HG03457 (cell line): Measurements from ENCODE around the gene SELENOH.
"Not testable (repeated sequence)": the region's sequence is repeated elsewhere in the genome, so short reads cannot be mapped to it uniquely, and the experiment has no call there.

Experiments used
- ATAC-seq: cut with Tn5 transposase; IDR thresholded peaks from one replicate; pipeline ENCODE4 v1.9.1; 2021; ENCODE audit warnings: moderate number of reproducible peaks; ENCODE audit not compliant: unreplicated experiment

The SELENOH gene

GRCh38 chr11:57741132-57742086 is at the start of gene SELENOH:
Gene SELENOH, plus strand, starts transcription at chr11:57741491. Its CDS starts 105 bp downstream, at chr11:57741596.
- peak; percentile 87 for ATAC-seq

DNA sequence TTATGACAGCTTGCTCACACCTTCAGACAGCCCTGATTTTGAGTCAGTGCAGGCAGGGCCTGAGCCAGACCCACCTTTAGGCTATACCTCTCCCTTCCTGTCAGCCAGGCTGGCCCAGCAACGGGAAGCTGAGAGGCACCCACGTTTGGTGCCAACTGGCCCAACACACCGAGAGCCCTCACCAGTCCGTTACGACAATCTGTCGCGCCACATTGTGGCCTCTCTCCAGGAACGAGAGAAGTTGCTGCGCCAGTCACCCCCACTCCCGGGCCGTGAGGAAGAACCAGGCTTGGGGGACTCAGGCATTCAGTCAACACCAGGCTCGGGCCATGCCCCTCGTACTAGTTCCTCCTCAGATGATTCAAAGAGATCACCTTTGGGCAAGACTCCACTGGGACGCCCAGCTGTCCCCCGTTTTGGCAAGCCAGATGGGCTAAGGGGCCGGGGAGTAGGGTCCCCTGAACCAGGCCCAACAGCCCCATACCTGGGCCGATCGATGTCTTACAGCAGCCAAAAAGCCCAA is 42.4 kb upstream of the SELENOH start:
- ATAC-seq, result no peak

DNA sequence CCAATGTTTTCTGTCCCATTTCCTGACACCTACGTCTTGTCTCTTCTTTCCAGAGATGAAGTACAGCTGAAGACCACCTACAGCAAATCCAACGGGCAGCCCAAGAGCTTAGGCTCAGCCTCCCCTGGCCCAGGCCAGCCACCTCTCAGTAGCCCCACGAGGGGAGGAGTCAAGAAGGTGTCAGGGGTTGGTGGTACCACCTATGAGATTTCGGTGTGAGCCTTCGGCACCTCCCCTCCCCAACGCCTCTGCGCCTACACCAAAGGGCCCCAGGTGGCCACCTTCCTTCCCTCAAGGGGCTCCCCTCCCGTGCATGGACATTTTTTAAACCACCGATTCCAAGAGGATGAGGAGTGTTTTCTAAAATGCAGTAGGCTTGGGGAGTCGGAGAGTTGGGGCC is 41.5 kb upstream of the SELENOH start:
- no peak for ATAC-seq

- ATAC-seq, result no peak
Measured at GRCh38 chr11:57700425-57700824, 40.9 kb upstream of the SELENOH start.

GRCh38 chr11:57703341-57703740 is 38.0 kb upstream of the SELENOH start:
- no peak for ATAC-seq

GRCh38 chr11:57704932-57705331 is 36.4 kb upstream of the SELENOH start:
- no peak for ATAC-seq

GRCh38 chr11:57705432-57705831 is 35.9 kb upstream of the SELENOH start:
- ATAC-seq, result not testable (repeated sequence)

DNA sequence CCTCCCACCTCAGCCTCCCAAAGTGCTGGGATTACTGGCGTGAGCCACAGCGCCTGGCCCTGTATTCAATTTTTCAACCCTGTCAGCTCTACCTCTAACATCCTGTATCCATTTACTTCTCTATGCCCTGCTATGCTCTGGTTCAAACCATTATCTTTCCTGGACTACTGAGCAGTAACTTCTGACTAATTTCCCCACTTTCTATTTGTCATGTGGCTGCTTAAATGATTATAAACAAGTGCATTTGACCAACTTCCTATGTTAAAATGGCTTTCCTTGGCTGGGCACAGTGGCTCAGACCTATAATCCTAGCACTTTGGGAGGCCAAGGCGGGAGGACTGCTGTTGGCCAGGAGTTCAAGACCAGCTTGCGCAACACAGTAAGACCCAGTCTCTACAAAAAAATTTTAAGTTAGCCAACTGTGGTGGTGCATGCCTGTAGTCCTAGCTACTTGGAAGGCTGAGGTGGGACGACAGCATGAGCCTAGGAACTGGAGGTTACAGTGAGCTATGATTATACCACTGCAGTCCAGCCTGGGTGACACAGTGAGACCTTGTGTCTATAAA is 31.4 kb upstream of the SELENOH start:
- ATAC-seq, result no peak

GRCh38 chr11:57711414-57712255 is 29.7 kb upstream of the SELENOH start, which contains the start of gene MED19:
Gene MED19, minus strand, starts transcription at chr11:57712215. Its CDS starts 36 bp downstream, at chr11:57712179.
- ATAC-seq, result peak; percentile 38

DNA sequence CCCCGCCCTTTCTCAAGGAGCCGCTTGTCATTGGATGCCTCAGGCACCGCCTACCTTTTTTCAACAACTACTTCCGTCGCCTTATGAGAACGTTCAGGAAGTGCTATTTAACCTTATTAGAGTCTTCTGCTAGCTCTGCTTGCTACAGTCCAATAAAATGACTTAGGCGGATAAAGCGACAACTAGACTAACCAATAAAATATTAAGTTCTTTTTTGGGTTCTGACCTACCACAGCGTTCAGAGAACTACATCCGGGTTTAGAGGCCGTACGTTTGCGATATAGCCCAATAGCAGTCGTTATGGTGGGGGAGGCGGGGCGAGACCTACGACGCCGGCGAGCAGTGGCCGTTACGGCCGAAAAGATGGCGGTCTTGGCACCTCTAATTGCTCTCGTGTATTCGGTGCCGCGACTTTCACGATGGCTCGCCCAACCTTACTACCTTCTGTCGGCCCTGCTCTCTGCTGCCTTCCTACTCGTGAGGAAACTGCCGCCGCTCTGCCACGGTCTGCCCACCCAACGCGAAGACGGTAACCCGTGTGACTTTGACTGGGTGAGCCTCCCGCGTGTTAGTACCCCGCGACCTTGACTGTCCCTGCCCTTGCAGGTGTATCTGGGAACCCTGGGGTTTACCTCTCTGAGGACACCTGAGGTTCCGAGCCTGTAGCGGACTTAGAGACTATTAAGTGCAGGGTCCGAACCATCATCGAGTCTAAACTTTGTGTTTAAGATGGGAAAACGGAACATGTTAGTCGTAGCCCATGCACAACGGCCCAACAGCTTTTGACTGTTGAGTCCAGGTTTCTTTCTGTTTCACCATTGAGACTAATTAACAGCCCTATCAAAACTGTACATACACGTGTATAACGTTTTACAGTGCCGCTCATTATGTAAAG is 28.8 kb upstream of the SELENOH start, which contains the start of gene TMX2:
Gene TMX2, plus strand, starts transcription at position 338 of the 895 bp plus-strand sequence. Its CDS starts 26 bp downstream, at position 364.
- peak; percentile 92 for ATAC-seq

DNA sequence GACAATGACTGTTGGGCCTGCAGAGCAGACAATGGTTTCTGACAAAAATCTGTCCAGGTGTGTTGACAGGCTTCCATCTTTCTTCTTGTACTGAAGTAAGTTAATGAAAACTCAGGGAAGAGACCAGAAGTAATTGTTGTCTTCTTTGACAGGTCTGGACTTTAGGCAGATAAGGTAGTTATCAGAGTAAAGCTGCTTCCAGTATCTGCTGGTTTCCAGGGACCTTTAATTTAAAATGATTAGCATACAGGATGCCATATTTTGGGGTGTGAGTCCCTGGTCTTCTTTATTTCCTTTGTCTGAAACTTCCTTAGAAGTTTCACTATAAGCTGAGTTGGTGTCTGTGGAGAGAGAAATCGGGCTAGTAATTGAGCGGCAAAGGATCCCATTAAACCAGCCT is 27.5 kb upstream of the SELENOH start:
- no peak for ATAC-seq

GRCh38 chr11:57716726-57717125 is 24.6 kb upstream of the SELENOH start:
- ATAC-seq, result not testable (repeated sequence)

DNA sequence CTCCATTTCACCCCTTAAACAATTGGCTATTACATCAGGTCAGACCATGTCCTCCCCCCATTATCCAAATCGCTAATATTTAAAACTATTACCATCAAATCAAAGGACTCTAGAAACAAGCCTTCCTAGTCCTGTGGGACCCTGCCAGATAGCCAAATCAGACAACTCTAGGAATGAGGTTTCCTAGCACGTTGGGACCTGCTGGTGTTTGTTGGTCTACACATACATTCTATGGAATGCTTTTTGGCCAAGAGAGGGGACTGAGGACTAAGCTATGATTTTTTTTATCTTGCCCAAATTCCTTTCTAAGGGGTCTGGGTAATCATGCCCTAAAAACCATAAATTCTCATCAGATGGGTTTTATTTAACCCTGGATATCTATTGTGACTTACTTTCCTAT is 14.1 kb upstream of the SELENOH start:
- ATAC-seq, result no peak

- no peak for ATAC-seq
Measured at GRCh38 chr11:57728829-57729228, 12.5 kb upstream of the SELENOH start.

DNA sequence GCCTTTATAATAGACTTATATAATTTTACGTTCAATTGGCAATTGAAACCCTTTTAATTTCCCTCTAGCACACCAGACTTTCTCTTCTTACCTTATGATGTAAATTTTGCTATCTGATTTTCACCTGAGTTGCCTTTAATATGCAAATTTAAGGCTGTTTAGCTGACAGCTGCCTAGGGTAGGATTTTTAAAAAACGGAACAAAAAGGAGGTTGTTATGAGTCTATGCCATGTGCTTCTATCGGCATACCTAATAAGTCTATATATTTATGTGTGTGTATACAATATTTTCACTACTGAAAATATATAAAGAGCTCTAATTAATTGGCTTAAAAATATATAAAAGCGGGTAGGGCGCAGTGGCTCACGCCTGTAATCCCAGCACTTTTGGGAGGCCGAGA is 11.8 kb upstream of the SELENOH start:
- ATAC-seq, result no peak

DNA sequence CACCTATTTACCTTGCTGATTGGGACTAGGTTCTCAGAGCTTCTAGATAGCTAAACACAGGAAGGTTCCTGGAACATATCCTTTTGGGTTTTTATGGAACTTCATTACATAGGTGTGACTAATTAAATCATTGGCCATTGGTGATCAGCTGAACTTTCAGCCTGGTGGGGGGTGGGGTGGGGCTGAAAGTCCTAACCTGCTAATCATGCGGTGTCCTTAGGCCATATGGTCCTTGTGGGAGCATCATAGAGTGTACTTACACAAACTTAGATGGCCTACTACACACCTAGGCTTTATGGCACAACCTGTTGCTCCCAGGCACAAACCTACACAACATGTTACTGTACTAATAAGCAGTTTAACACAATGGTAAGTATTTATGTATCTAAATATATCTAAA is 8.6 kb upstream of the SELENOH start:
- ATAC-seq, result no peak

- no peak for ATAC-seq
Measured at GRCh38 chr11:57735619-57736298, 5.5 kb upstream of the SELENOH start.

DNA sequence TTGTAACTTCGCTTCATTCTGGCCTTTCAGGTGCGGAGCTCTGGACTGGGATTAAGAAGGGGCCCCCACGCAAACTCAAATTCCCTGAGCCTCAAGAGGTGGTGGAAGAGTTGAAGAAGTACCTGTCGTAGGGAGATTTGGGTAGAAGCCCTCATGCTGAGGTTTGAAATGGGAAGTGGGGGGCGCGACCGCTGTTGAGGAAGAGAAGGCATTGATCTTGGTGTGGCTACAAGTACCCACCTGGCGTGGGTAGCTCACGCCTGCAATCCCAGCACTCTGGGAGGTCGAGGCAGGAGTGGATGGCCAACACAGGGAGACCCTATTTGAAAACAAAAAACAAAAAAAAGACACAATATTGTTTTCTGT is 779 bp downstream of the SELENOH start:
- ATAC-seq, result no peak

- ATAC-seq, result no peak
Measured at GRCh38 chr11:57744357-57744756, 3.1 kb downstream of the SELENOH start.
